ENCODE data around the gene PINLYP. TPM values are rescaled to one million over a fixed set of nuclear protein-coding genes. Genes with fewer than 3 reads are reported as not detected.

PINLYP gene
- total and polyA plus RNA-seq, 5 donors, result 3.8 to 9.8 (median 5.5) TPM

DNA sequence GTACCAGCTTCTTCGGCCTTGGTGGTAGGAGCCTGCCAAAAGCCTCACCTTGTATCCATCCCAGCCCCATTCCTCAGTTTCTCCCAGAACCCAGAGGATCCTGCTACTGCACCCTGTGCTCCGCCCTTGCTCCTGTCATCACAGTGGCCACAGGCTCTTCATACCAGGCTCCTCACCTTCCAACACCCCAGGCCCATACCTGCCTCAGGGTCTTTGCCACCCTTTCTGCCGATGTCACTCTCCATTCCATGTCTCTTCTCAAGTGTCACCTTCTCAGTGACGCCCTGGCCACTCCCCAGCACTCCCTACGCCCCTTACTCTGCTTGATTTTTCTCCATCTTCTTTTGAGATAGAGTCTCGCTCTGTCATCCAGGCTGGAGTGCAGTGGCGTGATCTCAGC lies 34.3 kb downstream of the PINLYP start:
- 82% methylated on average over 7 of the region's 7 CpGs for WGBS
- H3K27me3 ChIP-seq (ENCODE audit: control insufficient read depth, insufficient read depth), result no peaks in the 10 kb centered on the region
- ATAC-seq, result no peak
- H3K9me3 ChIP-seq (ENCODE audit: control insufficient read depth, low read length), result no peaks in the 10 kb centered on the region
- H3K27ac ChIP-seq (ENCODE audit: low read length), result no peak overlapping the region
- no peaks in the 10 kb centered on the region for H3K4me1 ChIP-seq (ENCODE audit: control insufficient read depth, insufficient read depth, low read length)
- no peak for DNase-seq
- intact Hi-C loops (cut with DNase I), result no loop called here
- no peak overlapping the region for H3K4me3 ChIP-seq (ENCODE audit: low read length)

DNA sequence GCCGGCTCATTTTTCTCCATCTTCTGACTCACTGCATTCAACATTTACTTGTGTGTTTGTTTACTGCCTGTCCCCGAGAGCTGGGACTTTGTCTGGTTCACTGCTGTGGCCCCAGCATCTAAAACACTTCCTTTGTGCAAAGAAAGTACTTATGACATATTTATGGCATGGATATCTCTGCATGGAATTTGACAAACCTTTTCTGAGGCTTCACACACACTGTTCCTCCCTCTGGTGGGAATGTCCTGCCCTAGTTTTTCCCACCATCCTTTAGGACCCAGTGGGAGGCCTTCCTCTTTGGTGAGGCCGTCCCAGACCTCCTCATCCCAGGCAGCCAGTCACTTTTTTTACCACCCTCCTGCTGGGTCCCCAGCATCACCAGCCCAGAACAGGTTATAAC lies 34.9 kb downstream of the PINLYP start:
- H3K27me3 ChIP-seq (ENCODE audit: control insufficient read depth, insufficient read depth), result no peaks in the 10 kb centered on the region
- no peak for ATAC-seq
- H3K27ac ChIP-seq (ENCODE audit: low read length), result no peak overlapping the region
- no peaks in the 10 kb centered on the region for H3K9me3 ChIP-seq (ENCODE audit: control insufficient read depth, low read length)
- no peak for DNase-seq
- no peak overlapping the region for H3K4me3 ChIP-seq (ENCODE audit: low read length)
- no peaks in the 10 kb centered on the region for H3K4me1 ChIP-seq (ENCODE audit: control insufficient read depth, insufficient read depth, low read length)
- intact Hi-C loops (cut with DNase I), result no loop called here
- 65% methylated on average over 3 of the region's 3 CpGs for WGBS

DNA sequence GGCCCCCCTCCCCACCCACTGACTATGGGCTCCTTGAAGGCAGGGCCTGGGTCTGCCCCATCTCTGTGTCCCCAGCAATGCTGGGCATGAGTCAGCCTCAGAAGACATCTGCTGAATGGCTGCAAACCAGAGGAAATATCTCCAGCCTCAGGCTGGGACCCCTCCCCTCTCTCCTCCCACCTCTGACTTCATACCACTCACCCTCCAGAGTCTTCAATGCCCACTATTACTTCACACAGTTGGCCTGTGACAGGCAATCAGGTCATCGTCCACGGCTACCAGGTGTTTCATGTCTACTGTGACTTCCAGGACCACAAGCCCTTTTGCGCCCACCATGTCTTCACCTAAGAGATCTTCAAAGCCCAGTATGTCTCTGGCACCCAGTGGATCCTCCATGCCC lies 36.2 kb downstream of the PINLYP start, which contains the start of gene SRRM5:
TSS of gene SRRM5 (plus strand) at position 301 of the 400 bp plus-strand sequence. CDS start at position 335, 34 bp downstream.
- ATAC-seq (no peak), DNase-seq (no peak)
- 88% methylated on average over 3 of the region's 3 CpGs for WGBS
- H3K9me3 ChIP-seq (ENCODE audit: control insufficient read depth, low read length), result no peaks in the 10 kb centered on the region
- H3K27me3 ChIP-seq (ENCODE audit: control insufficient read depth, insufficient read depth), result no peaks in the 10 kb centered on the region
- intact Hi-C loops (cut with DNase I), result no loop called here
- no peak within 1 kb of the TSS for H3K4me3 ChIP-seq (ENCODE audit: low read length)
- H3K27ac ChIP-seq (ENCODE audit: low read length), result no peak within 1 kb of the TSS
- no peaks in the 10 kb centered on the region for H3K4me1 ChIP-seq (ENCODE audit: control insufficient read depth, insufficient read depth, low read length)

DNA sequence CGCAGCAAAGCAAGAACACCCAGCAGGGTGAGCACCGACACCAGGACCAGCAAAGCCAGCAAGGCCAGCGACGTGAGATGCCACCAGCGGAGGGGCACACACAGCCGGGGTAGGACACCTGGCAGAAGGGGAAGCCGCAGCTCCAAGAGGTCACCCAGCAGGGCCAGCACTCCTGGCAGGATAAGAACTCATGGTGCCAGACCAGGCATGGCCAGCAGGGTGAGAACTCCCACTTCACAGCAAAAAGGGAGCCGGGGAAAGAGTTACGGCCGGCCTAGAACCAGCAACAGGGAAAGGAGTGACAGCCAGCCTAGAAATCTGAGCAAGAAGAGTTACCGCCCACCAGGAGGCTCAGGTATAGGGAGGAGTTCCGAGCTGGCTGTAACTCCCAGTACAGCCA lies 36.8 kb downstream of the PINLYP start:
- Histone ChIP-seq H3K4me1 (ENCODE audit: control insufficient read depth, insufficient read depth, low read length) (no peaks in the 10 kb centered on the region), H3K27me3 (ENCODE audit: control insufficient read depth, insufficient read depth) (no peaks in the 10 kb centered on the region), H3K27ac (ENCODE audit: low read length) (no peak overlapping the region), H3K4me3 (ENCODE audit: low read length) (no peak overlapping the region), H3K9me3 (ENCODE audit: control insufficient read depth, low read length) (no peaks in the 10 kb centered on the region)
- DNase-seq, result no peak
- intact Hi-C loops (cut with DNase I), result no loop called here
- WGBS, result 94% methylated on average over 12 of the region's 12 CpGs
- ATAC-seq, result no peak

DNA sequence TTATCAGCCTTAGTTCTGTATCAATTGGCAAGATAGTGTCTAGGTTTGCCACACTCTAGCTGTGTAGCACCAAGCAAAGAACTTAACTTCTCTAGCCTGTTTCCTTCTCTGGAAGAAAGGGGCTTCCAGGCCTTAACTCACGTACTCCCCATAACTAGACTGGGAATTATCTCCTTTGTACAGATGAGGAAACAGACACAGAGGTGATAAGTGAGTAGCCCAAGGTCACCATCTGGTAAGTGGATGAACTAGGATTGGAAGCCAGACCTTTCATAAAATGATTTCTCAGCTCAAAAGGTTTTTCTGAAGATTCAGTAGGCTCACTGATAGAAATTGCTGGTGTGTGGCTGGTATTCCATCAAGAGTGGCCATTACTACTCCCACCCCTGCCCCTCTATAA lies 40.7 kb downstream of the PINLYP start:
- no peak overlapping the region for H3K4me3 ChIP-seq (ENCODE audit: low read length)
- no peaks in the 10 kb centered on the region for H3K4me1 ChIP-seq (ENCODE audit: control insufficient read depth, insufficient read depth, low read length)
- DNase-seq (no peak), ATAC-seq (no peak)
- no peak overlapping the region for H3K27ac ChIP-seq (ENCODE audit: low read length)
- 70% methylated on average over 1 of the region's 1 CpG for WGBS
- no peaks in the 10 kb centered on the region for H3K27me3 ChIP-seq (ENCODE audit: control insufficient read depth, insufficient read depth)
- intact Hi-C loops (cut with DNase I), result no loop called here
- no peaks in the 10 kb centered on the region for H3K9me3 ChIP-seq (ENCODE audit: control insufficient read depth, low read length)

DNA sequence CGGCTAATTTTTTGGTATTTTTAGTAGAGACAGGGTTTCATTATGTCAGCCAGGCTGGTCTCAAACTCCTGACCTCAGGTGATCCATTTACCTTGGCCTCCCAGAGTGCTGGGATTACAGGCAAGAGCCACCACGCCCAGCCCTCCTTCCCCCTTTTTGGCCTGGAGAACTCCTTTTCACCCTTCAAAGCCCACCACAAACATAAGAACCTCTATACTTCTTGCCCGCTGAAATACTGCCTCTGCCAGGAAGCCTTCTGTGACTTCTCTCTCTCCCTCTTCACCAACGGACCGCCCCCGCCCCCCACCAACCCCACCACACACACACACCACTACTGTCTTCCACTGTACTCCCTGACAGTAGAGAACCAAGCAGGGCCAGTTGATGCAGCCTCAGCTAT lies 41.4 kb downstream of the PINLYP start:
- ATAC-seq (no peak), DNase-seq (no peak)
- Histone ChIP-seq H3K27ac (ENCODE audit: low read length) (no peak overlapping the region), H3K4me1 (ENCODE audit: control insufficient read depth, insufficient read depth, low read length) (no peaks in the 10 kb centered on the region), H3K27me3 (ENCODE audit: control insufficient read depth, insufficient read depth) (no peaks in the 10 kb centered on the region), H3K4me3 (ENCODE audit: low read length) (no peak overlapping the region), H3K9me3 (ENCODE audit: control insufficient read depth, low read length) (no peaks in the 10 kb centered on the region)
- intact Hi-C loops (cut with DNase I), result no loop called here
- 87% methylated on average over 6 of the region's 6 CpGs for WGBS

DNA sequence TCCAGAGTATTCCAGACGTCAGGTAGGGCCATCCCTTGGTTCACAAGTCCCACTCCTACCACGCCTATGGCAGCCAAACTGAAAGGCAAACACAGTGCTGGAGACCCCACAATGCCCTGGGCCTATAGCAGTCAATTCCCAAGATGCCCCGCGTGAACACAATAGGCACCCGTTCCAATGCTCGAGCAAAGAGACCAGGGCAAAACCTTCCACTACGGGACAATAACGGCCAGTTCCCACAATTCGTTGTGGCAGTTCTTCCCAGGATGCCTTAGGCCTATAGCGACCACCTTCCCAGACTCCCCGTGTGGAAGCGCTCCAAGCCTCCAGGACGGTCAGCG lies 43.3 kb downstream of the PINLYP start:
- H3K27ac ChIP-seq (ENCODE audit: low read length), result peak overlapping the region; percentile 69
- H3K27me3 ChIP-seq (ENCODE audit: control insufficient read depth, insufficient read depth), result no peaks in the 10 kb centered on the region
- H3K4me1 ChIP-seq (ENCODE audit: control insufficient read depth, insufficient read depth, low read length), result no peaks in the 10 kb centered on the region
- WGBS, result under 1% methylated on average over 14 of the region's 14 CpGs
- intact Hi-C loops (cut with DNase I), result no loop called here
- peak overlapping the region; percentile 51 for H3K4me3 ChIP-seq (ENCODE audit: low read length)
- H3K9me3 ChIP-seq (ENCODE audit: control insufficient read depth, low read length), result no peaks in the 10 kb centered on the region
- ATAC-seq (peak; percentile 3 to 39), DNase-seq (no peak)

DNA sequence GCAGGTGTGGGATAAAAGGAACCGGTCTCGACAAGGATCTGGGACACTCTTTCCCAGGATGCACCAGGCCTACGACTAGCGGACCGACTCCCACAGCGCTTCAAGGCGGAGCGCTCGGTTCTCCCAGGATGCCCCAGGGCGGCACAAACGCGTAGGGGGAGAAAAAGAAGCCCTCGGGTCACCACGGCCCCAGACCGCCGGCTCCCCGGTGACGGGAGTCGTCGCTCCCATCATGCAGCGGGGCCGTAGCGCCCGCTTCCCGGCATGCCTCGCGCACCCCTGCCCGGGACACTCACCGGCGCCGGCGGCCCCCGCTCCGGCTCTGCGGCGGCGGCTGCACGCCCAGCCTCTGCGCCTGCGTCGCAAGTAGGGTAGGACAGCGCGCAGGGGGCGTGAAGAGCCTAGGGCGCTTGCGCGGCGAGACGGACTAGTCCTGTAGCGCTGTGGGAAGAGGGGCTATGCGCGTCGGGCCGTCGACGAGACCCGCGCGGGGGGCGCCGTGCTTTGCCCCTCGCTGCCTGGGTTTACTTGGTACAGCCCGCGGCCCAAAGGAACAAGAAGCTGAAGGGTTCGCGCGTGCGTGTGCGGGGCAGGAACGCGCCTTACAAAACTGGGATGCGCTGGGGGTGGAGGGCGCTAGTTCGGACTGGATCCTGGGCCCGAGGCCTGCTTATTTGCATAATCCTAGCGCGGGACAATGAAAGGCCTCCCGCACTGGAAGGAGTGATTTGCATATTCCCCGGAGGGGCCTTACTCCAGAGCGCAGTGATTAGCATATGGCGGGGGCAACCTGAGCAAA lies 43.9 kb downstream of the PINLYP start, which contains the start of gene ZNF428:
TSS of gene ZNF428 (minus strand) at position 368 of the 799 bp plus-strand sequence. CDS start 5,325 bp downstream, outside the sequence.
- Histone ChIP-seq H3K27ac (ENCODE audit: low read length) (peak within 1 kb of the TSS; percentile 69), H3K9me3 (ENCODE audit: control insufficient read depth, low read length) (no peaks in the 10 kb centered on the region), H3K4me1 (ENCODE audit: control insufficient read depth, insufficient read depth, low read length) (no peaks in the 10 kb centered on the region), H3K4me3 (ENCODE audit: low read length) (peak within 1 kb of the TSS; percentile 51), H3K27me3 (ENCODE audit: control insufficient read depth, insufficient read depth) (no peaks in the 10 kb centered on the region)
- WGBS, result under 1% methylated on average over 81 of the region's 81 CpGs
- intact Hi-C loops (cut with DNase I), result no loop called here
- ATAC-seq (peak; percentile 96), DNase-seq (peak; percentile 92 to 96 (median 95))

DNA sequence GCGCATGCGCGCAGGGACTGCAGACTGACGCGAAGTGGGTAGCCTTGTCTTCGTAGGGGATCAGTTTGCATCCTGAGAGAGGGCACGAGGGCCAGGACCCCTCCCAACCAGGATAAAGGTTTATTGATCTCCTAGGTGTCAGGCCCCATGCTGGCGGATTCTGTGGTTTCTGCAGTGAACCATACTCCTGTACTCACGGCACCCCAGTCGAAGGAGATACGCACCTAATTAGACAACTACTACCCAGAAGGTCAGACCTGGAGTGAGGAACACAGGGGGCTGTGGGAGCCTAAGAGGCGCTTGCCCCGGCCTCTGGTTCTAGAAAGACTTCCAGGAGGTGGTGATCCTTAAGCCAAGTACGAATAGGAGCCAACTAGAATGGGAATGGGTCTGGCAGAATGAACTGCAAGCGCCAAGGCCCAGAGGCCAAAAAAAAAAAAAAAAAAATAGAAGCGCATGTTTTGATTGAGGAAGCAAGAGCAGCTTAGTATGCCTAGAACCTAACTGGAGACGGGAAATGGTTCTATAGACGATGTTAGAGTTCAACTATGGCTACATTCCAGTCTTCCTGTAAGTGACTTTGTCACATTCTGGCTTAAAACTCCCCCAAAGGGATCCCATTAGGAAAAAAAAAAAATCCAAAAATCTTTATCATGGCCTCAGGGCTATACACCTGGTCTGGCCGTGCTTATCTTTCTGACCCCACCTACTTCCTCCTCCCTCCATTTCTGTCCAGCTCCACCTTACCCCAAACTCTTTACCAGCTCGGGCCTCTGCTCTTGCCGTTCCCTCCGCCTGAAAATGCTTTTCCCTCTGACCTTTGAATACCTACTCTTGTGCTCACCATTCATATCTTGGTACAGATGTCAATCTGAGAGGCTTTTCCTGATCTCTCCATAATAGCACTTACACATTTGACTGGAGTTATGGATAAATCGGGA lies 44.7 kb downstream of the PINLYP start:
- Histone ChIP-seq H3K27ac (ENCODE audit: low read length) (peak overlapping the region; percentile 69), H3K27me3 (ENCODE audit: control insufficient read depth, insufficient read depth) (no peaks in the 10 kb centered on the region), H3K4me3 (ENCODE audit: low read length) (peak overlapping the region; percentile 51), H3K4me1 (ENCODE audit: control insufficient read depth, insufficient read depth, low read length) (no peaks in the 10 kb centered on the region), H3K9me3 (ENCODE audit: control insufficient read depth, low read length) (no peaks in the 10 kb centered on the region)
- DNase-seq (peak in 1 of 3 donors; percentile 95), ATAC-seq (peak in 1 of 2 donors; percentile 3)
- intact Hi-C loops (cut with DNase I), result no loop called here
- 40% methylated on average over 23 of the region's 23 CpGs for WGBS

DNA sequence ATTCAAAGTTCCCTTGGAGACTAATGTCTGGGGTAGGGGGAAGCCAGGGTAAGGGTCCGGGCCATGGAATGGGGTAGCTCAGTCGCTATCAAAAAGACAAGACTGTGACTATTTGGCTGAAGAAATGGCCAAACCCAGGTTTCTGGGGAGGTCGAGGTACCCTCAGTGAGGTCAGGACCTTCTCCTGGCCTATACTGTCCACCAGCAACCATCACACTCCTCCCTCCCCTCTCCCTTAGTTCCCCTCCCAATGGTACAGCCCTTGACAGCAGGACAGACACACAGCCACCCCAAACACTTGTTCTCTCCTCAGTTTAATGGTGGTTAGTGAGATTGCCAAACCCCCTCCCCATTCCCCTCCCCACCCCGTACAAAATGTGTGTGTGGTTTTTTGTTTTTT lies 46.5 kb downstream of the PINLYP start:
- ATAC-seq (no peak), DNase-seq (no peak)
- Histone ChIP-seq H3K4me1 (ENCODE audit: control insufficient read depth, insufficient read depth, low read length) (no peaks in the 10 kb centered on the region), H3K27me3 (ENCODE audit: control insufficient read depth, insufficient read depth) (no peaks in the 10 kb centered on the region), H3K27ac (ENCODE audit: low read length) (no peak overlapping the region), H3K4me3 (ENCODE audit: low read length) (no peak overlapping the region), H3K9me3 (ENCODE audit: control insufficient read depth, low read length) (no peaks in the 10 kb centered on the region)
- WGBS, result 52% methylated on average over 4 of the region's 4 CpGs
- intact Hi-C loops (cut with DNase I), result no loop called here

DNA sequence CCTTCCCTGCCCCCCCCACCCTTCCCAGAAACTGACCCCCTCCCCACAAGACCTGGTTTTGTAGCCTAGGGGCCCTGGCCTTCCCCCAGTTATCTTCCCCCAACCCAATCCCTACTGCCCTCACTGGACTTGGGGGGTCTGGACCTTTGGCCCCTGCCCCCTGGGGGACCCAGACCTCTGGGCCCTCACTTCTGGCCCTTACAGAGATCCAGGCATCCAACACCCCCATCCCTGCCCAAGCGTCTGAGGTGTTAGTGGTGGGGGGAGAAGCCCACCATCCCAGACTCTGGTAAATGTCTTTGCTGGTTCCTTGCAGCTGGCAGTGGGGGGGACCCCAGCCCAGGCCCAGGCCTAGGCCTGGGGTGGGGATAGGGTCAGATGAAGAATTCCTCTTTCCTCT lies 47.4 kb downstream of the PINLYP start:
- DNase-seq (no peak), ATAC-seq (no peak)
- intact Hi-C loops (cut with DNase I), result no loop called here
- Histone ChIP-seq H3K27me3 (ENCODE audit: control insufficient read depth, insufficient read depth) (no peaks in the 10 kb centered on the region), H3K27ac (ENCODE audit: low read length) (no peak overlapping the region), H3K4me1 (ENCODE audit: control insufficient read depth, insufficient read depth, low read length) (no peaks in the 10 kb centered on the region), H3K9me3 (ENCODE audit: control insufficient read depth, low read length) (no peaks in the 10 kb centered on the region), H3K4me3 (ENCODE audit: low read length) (no peak overlapping the region)
- WGBS, result 85% methylated on average over 1 of the region's 1 CpG
